Fibroblast of pulmonary artery (primary cell): Measurements from ENCODE around the gene LAIR1.
"Not testable (repeated sequence)": the region's sequence is repeated elsewhere in the genome, so short reads cannot be mapped to it uniquely, and the experiment has no call there.

Experiments
- DNase-seq: peaks from one replicate; pipeline ENCODE4 v3.0.0-alpha.2; 2010; ENCODE audit warnings: low read depth
- H3K4me3 ChIP-seq: replicated peaks from 2 replicates; pipeline ENCODE4 v1.5.1; 2011; ENCODE audit warnings: low read depth, mild to moderate bottlenecking, control low read depth, low read length, moderate library complexity
- TF ChIP-seq, protein P1 (sequence below): IDR thresholded peaks from 2 replicates; pipeline ENCODE4 v1.5.1; 2011; ENCODE audit warnings: mild to moderate bottlenecking, control low read depth, low read length, inconsistent platforms; ENCODE audit errors: missing control alignments

The LAIR1 gene

GRCh38 chr19:54324071-54324470 is 40.7 kb downstream of the LAIR1 start:
- DNase-seq: no peak
- no peak overlapping the region for H3K4me3 ChIP-seq
- TF ChIP-seq, protein P1, sequence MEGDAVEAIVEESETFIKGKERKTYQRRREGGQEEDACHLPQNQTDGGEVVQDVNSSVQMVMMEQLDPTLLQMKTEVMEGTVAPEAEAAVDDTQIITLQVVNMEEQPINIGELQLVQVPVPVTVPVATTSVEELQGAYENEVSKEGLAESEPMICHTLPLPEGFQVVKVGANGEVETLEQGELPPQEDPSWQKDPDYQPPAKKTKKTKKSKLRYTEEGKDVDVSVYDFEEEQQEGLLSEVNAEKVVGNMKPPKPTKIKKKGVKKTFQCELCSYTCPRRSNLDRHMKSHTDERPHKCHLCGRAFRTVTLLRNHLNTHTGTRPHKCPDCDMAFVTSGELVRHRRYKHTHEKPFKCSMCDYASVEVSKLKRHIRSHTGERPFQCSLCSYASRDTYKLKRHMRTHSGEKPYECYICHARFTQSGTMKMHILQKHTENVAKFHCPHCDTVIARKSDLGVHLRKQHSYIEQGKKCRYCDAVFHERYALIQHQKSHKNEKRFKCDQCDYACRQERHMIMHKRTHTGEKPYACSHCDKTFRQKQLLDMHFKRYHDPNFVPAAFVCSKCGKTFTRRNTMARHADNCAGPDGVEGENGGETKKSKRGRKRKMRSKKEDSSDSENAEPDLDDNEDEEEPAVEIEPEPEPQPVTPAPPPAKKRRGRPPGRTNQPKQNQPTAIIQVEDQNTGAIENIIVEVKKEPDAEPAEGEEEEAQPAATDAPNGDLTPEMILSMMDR: no peak

- H3K4me3 ChIP-seq, DNase-seq: not testable (repeated sequence)
Observed at GRCh38 chr19:54322934-54323333, 41.8 kb downstream of the LAIR1 start.

- DNase-seq, H3K4me3 ChIP-seq: not testable (repeated sequence)
Observed at GRCh38 chr19:54322295-54322694, 42.4 kb downstream of the LAIR1 start.

GRCh38 chr19:54319892-54320670 is 44.6 kb downstream of the LAIR1 start:
- no peak for DNase-seq
- TF ChIP-seq, protein P1: no peak

DNA sequence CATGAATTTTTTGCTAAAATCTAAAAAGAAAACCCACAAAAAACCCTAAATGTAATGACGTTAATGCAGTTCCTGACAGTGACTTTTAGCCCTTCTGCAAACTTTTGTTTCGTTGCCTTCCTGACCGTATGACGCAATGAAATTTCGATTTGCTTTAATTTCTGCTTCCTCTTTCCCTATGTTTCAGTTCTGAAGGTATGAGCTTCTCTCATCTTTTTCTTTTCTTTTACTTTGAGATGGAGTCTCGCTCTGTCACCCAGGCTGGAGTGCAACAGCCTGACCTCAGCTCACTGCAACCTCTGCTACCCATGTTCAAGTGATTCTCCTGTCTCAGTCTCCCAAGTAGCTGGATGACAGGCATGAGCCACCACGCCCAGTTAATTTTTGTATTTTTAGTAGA is 45.7 kb downstream of the LAIR1 start:
- TF ChIP-seq, protein P1: no peak
- no peak for DNase-seq
- H3K4me3 ChIP-seq: no peak overlapping the region

More at GRCh38 chr19:54319892-54320670, 44.6 kb downstream of the LAIR1 start:
- no peak overlapping the region for H3K4me3 ChIP-seq

- no peak for DNase-seq
- TF ChIP-seq, protein P1: no peak
- H3K4me3 ChIP-seq: no peak overlapping the region
Observed at GRCh38 chr19:54317965-54318240, 46.8 kb downstream of the LAIR1 start.

DNA sequence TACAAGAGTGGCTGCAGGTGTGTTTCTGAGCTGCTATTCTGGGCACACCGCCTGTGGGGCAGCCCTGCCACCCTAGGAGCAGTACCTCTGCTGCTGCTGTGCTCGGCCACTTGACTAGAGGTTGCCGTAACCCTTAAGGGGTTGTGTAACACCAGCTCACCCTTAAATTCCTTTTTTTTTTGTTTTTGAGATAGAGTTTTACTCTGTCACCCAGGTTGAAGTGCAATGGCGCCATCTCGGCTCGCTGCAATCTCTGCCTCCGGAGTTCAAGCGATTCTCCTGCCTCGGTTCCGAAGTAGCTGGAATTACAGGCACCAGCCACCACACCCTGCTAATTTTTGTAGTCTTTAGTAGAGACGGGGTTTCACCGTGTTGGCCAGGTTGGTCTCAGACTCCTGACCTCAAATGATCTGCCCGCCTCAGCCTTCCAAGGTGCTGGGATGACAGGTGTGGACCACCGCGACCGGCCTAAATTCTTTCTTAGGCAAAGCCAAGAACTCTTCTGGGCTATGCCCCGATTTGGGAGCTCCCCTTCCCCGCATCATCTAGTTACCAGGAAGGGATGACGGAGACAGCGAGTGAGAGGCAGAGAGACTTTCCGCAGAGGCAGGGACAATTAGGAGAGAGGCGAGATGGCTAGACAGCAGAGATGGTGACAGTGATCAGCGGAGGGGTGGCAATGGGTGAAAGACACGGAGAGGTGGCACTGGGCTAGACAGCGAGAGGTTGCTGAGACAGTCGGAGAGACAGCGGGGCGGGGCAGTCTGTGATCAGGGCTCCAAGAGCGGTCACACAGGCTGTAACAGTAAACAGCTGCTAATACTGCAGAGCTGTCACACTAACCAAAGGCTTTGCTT is 47.4 kb downstream of the LAIR1 start:
- TF ChIP-seq, protein P1: no peak
- no peak for DNase-seq
- H3K4me3 ChIP-seq: no peak overlapping the region

DNA sequence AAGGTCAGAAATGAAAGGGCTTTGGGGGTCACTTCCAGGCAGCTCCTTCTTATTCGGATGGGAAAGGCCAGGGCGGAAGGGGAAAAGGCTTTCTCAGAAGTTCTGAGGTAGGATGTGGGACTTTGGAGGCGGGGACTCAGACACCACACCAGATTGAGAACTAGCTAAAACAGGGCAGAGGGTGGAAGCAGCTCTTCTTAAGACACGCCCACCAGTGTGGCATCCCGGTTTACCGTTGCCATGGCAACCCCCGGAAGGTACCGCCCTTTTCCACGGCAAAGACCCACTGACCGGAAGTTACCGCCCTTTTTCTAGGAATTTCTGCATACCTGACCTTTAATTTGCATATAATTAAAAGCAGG is 48.0 kb downstream of the LAIR1 start:
- no peak for DNase-seq
- H3K4me3 ChIP-seq: no peak overlapping the region
- TF ChIP-seq, protein P1: no peak
